GM19455 (cell line): Measurements from ENCODE around the gene NES.
"Not testable (repeated sequence)": the region's sequence is repeated elsewhere in the genome, so short reads cannot be mapped to it uniquely, and the experiment has no call there.

Experiments used
- ATAC-seq: cut with Tn5 transposase; IDR thresholded peaks from one replicate; pipeline ENCODE4 v1.9.1; 2021; ENCODE audit not compliant: unreplicated experiment

The NES gene

DNA sequence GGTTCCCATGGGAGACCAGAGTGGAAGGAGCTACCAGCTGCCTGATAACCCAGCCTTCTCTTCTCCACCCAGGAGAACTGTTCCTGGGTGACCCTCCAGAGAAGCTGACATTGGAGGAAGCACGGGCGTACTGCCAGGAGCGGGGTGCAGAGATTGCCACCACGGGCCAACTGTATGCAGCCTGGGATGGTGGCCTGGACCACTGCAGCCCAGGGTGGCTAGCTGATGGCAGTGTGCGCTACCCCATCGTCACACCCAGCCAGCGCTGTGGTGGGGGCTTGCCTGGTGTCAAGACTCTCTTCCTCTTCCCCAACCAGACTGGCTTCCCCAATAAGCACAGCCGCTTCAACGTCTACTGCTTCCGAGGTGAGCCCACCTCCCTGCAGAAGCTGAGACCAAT, 28.7 kb downstream of the NES start:
- ATAC-seq: no peak

GRCh38 chr1:156647351-156647750, 29.9 kb downstream of the NES start:
- ATAC-seq: no peak

DNA sequence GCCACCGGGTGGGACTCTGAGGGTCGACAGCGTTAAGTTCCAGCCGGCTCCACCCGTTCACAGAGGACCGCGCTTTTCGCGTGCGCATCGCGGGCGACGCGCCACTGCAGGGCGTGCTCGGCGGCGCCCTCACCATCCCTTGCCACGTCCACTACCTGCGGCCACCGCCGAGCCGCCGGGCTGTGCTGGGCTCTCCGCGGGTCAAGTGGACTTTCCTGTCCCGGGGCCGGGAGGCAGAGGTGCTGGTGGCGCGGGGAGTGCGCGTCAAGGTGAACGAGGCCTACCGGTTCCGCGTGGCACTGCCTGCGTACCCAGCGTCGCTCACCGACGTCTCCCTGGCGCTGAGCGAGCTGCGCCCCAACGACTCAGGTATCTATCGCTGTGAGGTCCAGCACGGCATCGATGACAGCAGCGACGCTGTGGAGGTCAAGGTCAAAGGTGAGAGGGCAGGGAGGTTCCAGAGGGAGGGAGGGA, 30.4 kb downstream of the NES start:
- no peak for ATAC-seq

- ATAC-seq: no peak
Measured at GRCh38 chr1:156645666-156646065, 31.5 kb downstream of the NES start.

DNA sequence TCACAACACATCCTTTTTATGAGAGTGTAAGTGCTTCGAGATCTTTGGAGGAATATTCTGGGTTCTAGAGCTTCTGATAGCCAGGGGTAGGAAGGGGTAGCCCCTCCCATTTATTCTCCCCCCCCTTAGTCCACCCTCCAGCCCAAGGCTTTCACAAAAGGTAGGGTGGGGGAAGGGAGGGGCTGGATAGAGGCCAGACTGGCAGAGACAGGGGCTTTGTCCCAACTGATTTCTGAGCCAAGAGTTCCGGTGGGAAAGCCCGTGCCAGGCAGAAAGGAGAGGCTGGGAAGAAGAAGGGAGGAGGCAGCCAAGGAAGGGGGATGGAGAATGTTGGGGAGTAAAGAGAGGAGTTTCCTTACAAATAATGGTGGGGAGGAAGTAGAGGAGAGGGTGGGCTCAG, 32.2 kb downstream of the NES start:
- ATAC-seq: no peak

GRCh38 chr1:156644640-156645039, 32.6 kb downstream of the NES start:
- ATAC-seq: no peak

- no peak for ATAC-seq
Measured at GRCh38 chr1:156644146-156644545, 33.1 kb downstream of the NES start.

GRCh38 chr1:156643778-156644092, 33.5 kb downstream of the NES start:
- ATAC-seq: no peak

GRCh38 chr1:156643049-156643777, 34.0 kb downstream of the NES start:
- ATAC-seq: no peak

DNA sequence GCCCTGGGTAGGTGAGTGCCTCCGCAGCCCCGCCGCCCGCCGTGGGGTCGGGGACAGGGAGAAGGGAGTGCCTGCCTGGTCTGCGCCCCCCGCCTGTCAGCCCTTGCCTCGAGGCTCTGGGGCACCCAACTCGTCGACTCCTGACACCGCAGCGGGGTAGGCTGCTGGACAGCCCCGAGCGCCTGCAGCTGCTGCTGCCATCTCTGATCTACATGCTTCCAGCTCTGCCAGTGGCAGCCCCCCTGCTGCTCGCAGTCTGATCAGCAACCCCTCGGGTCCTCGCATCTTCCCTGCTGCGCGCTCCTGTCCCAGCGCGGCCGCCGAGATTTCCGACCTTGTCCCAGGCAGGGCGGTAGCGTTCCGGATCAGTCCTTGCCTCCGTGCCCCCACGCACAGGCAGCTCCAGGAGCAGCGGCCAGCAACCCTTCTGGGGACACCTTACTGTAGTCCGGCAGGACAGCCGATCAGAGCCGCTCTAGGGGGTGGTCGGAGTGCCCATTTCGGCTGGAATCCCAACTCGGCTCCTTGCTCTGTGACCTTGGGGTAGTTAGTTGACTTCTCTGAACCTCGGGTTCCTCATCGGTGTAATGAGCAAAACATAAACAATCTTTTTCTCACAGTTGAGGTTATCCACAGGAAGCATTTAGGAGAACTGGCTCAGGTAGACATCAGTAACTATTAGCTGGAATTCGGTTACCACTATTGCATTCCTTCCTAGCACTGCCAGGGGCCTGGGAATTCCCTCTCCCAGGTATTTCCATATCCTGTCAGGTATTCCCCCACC, 34.8 kb downstream of the NES start:
- ATAC-seq: no peak

DNA sequence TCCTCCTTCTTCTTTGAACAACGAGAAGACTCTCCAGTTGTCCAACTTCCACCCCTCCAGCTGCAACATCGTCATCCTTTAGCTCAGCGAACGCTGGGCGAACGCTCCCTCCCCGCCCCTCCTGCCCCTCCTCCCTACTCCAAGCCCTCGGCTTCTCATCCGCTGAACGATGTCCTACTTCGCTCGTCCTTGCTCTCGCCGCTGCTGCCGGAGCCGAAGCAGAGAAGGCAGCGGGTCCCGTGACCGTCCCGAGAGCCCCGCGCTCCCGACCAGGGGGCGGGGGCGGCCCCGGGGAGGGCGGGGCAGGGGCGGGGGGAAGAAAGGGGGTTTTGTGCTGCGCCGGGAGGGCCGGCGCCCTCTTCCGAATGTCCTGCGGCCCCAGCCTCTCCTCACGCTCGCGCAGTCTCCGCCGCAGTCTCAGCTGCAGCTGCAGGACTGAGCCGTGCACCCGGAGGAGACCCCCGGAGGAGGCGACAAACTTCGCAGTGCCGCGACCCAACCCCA, 35.4 kb downstream of the NES start, which contains the start of gene BCAN:
Gene BCAN, plus strand, starts transcription at position 357 of the 504 bp plus-strand sequence. CDS start 3,938 bp downstream, outside the sequence.
- no peak for ATAC-seq

DNA sequence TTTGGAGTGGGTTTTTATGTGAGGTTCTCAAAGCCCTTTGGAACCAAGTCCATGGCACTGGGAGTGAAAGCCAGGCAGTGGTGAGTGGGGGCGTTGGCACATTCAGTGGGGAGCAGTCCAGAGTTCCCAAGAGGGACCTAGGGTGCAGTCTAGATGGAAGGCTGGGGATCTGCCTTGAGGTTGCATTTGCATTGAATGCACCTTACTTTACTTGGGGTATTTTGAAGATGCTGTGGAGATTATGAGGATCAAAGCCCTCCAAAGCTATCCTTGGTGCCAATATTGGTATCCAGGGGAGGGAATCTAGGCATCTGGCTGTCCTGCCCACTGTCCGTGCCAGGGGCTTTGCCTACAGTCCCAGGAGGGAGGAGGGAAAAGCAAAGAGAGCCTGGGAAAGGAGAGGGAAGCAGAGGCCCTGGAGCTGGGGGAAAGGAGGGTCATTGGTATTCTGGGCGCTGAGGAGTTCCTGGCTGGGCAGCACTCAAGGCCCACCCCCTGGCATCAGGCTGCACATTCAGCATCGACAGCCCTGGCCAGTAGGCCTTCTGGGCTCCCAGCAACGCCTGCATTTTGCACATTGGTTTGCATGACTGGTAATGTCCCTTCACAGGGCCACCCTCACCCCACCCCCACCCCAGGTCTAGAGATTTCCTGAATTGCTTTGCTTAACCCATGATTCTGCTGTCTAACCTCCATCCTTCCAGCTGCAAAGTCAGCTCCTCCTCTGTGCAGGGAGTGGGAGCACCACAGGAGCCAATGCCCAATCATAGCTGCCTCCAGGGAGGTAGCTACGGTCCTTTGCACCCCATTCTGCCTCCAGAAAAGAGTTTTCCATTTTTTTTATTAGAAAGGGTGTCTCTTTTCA, 36.1 kb downstream of the NES start:
- ATAC-seq: no peak

- no peak for ATAC-seq
Measured at GRCh38 chr1:156639601-156640101, 37.6 kb downstream of the NES start.

- no peak for ATAC-seq
Measured at GRCh38 chr1:156638189-156638985, 38.8 kb downstream of the NES start.

- no peak for ATAC-seq
Measured at GRCh38 chr1:156632355-156632754, 44.9 kb downstream of the NES start.

- not testable (repeated sequence) for ATAC-seq
Measured at GRCh38 chr1:156631152-156631551, 46.1 kb downstream of the NES start.

DNA sequence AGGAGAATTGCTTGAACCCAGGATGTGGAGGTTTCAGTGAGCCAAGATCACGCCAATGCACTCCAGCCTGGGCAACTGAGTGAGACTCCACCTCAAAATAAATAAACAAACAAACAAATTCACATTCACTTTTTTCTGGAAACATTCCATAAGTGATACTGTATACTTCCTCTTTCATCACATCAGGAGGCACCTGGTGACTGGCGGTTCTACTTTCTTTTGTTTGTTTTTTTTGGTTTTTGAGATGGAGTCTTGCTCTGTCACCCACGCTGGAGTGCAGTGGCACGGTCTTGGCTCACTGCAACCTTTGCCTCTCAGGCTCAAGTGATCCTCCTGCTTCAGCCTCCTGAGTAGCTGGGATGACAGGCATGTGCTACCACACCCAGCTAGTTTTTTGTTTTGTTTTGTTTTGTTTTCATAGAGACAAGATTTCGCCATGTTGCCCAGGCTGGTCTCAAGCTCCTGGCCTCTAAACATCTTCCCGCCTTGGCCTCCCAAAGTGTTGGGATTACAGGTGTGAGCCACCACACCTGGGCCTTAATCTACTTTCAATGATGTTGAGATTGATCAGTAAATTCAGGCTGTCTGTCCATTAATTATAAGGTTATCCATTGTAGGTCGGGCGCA, 47.3 kb downstream of the NES start:
- ATAC-seq: no peak

- no peak for ATAC-seq
Measured at GRCh38 chr1:156627313-156627880, 49.8 kb downstream of the NES start.

- ATAC-seq: no peak
Measured at GRCh38 chr1:156626079-156626438, 51.1 kb downstream of the NES start.
